HEK293 (cell line): ENCODE data around the gene LEMD1.

Experiments
- ATF2 ChIP-seq: fragments of 450-650 bp; formaldehyde crosslinking; IDR thresholded peaks from 2 replicates; pipeline ENCODE4 v1.5.1; 2016; ENCODE audit warnings: missing biosample characterization, missing genetic modification characterization, low read depth
- ELK4 ChIP-seq: IDR thresholded peaks from 2 replicates; pipeline ENCODE4 v1.6.1; 2011; ENCODE audit warnings: mild to moderate bottlenecking, low read depth, low read length, borderline replicate concordance
- FEZF1 ChIP-seq: fragments of 450-650 bp; formaldehyde crosslinking; IDR thresholded peaks from 2 replicates; pipeline ENCODE4 v1.5.1; 2016; ENCODE audit warnings: missing biosample characterization, missing genetic modification characterization
- GLI4 ChIP-seq: fragments of 450-650 bp; formaldehyde crosslinking; IDR thresholded peaks from 2 replicates; pipeline ENCODE4 v1.5.1; 2016; ENCODE audit warnings: missing biosample characterization, missing genetic modification characterization
- GLIS1 ChIP-seq: fragments of 450-650 bp; formaldehyde crosslinking; IDR thresholded peaks from 2 replicates; pipeline ENCODE4 v1.5.1; 2016; ENCODE audit warnings: missing biosample characterization, missing genetic modification characterization
- HOXD13 ChIP-seq: sonication (generic); formaldehyde crosslinking; IDR thresholded peaks from 2 replicates; pipeline ENCODE4 v1.8.0; 2022; ENCODE audit warnings: missing genetic modification reagents, borderline replicate concordance
- KLF10 ChIP-seq: fragments of 450-650 bp; IDR thresholded peaks from 2 replicates; pipeline ENCODE4 v1.5.1; 2018; ENCODE audit warnings: missing biosample characterization, mild to moderate bottlenecking, missing genetic modification characterization
- MEIS1 ChIP-seq: sonication (generic); formaldehyde crosslinking; IDR thresholded peaks from 2 replicates; pipeline ENCODE4 v1.8.1; 2022; ENCODE audit warnings: missing genetic modification reagents, mild to moderate bottlenecking, borderline replicate concordance
- OSR2 ChIP-seq: fragments of 450-650 bp; formaldehyde crosslinking; IDR thresholded peaks from 2 replicates; pipeline ENCODE4 v1.5.1; 2016; ENCODE audit warnings: missing biosample characterization, missing genetic modification characterization
- SALL2 ChIP-seq: fragments of 450-650 bp; formaldehyde crosslinking; IDR thresholded peaks from 2 replicates; pipeline ENCODE4 v1.5.0; 2017; ENCODE audit warnings: missing biosample characterization, mild to moderate bottlenecking, missing genetic modification characterization, borderline replicate concordance
- SCRT1 ChIP-seq: fragments of 450-650 bp; formaldehyde crosslinking; IDR thresholded peaks from 2 replicates; pipeline ENCODE4 v1.5.1; 2016; ENCODE audit warnings: missing biosample characterization, missing genetic modification characterization, borderline replicate concordance
- SP7 ChIP-seq: fragments of 450-650 bp; formaldehyde crosslinking; IDR thresholded peaks from 2 replicates; pipeline ENCODE4 v1.5.1; 2016; ENCODE audit warnings: missing biosample characterization, missing genetic modification characterization
- TCF7L2 ChIP-seq: IDR thresholded peaks from 2 replicates; pipeline ENCODE4 v1.6.1; 2011; ENCODE audit warnings: low read depth, mild to moderate bottlenecking, inconsistent platforms, low read length, moderate library complexity, borderline replicate concordance
- YY1 ChIP-seq: fragments of 450-650 bp; formaldehyde crosslinking; IDR thresholded peaks from 2 replicates; pipeline ENCODE4 v1.5.1; 2018; ENCODE audit warnings: missing biosample characterization, missing genetic modification characterization
- YY2 ChIP-seq: fragments of 450-650 bp; formaldehyde crosslinking; IDR thresholded peaks from 2 replicates; pipeline ENCODE4 v1.5.1; 2016; ENCODE audit warnings: missing biosample characterization, missing genetic modification characterization
- ZBTB8A ChIP-seq: fragments of 450-650 bp; formaldehyde crosslinking; IDR thresholded peaks from 2 replicates; pipeline ENCODE4 v1.5.1; 2016; ENCODE audit warnings: missing biosample characterization, missing genetic modification characterization
- ZNF133 ChIP-seq: fragments of 450-650 bp; formaldehyde crosslinking; IDR thresholded peaks from 2 replicates; pipeline ENCODE4 v1.5.1; 2016; ENCODE audit warnings: missing biosample characterization, missing genetic modification characterization
- ZNF148 ChIP-seq: fragments of 450-650 bp; formaldehyde crosslinking; IDR thresholded peaks from 2 replicates; pipeline ENCODE4 v1.5.0; 2017; ENCODE audit warnings: missing biosample characterization, missing genetic modification characterization, borderline replicate concordance
- ZNF16 ChIP-seq: fragments of 450-650 bp; formaldehyde crosslinking; IDR thresholded peaks from 2 replicates; pipeline ENCODE4 v1.5.1; 2016; ENCODE audit warnings: low read depth, missing biosample characterization, missing genetic modification characterization
- ZNF202 ChIP-seq: fragments of 450-650 bp; formaldehyde crosslinking; IDR thresholded peaks from 2 replicates; pipeline ENCODE4 v1.5.1; 2016; ENCODE audit warnings: missing biosample characterization, missing genetic modification characterization, borderline replicate concordance
- ZNF223 ChIP-seq: fragments of 450-650 bp; formaldehyde crosslinking; IDR thresholded peaks from 2 replicates; pipeline ENCODE4 v1.5.1; 2016; ENCODE audit warnings: missing biosample characterization, missing genetic modification characterization
- ZNF248 ChIP-seq: fragments of 450-650 bp; formaldehyde crosslinking; IDR thresholded peaks from 2 replicates; pipeline ENCODE4 v1.5.1; 2017; ENCODE audit warnings: missing biosample characterization, missing genetic modification characterization
- ZNF26 ChIP-seq: fragments of 450-650 bp; formaldehyde crosslinking; IDR thresholded peaks from 2 replicates; pipeline ENCODE4 v1.5.1; 2016; ENCODE audit warnings: missing biosample characterization, missing genetic modification characterization
- ZNF292 ChIP-seq: fragments of 450-650 bp; formaldehyde crosslinking; IDR thresholded peaks from 2 replicates; pipeline ENCODE4 v1.5.1; 2016; ENCODE audit warnings: low read depth, missing biosample characterization, missing genetic modification characterization, borderline replicate concordance
- ZNF311 ChIP-seq: fragments of 450-650 bp; formaldehyde crosslinking; IDR thresholded peaks from 2 replicates; pipeline ENCODE4 v1.5.1; 2017; ENCODE audit warnings: missing biosample characterization, missing genetic modification characterization, borderline replicate concordance
- ZNF335 ChIP-seq: fragments of 450-650 bp; formaldehyde crosslinking; conservative IDR thresholded peaks from 2 replicates; pipeline ENCODE4 v1.5.1; 2016; ENCODE audit warnings: missing biosample characterization, missing genetic modification characterization
- ZNF350 ChIP-seq: fragments of 450-650 bp; formaldehyde crosslinking; IDR thresholded peaks from 2 replicates; pipeline ENCODE4 v1.5.0; 2017; ENCODE audit warnings: missing biosample characterization, mild to moderate bottlenecking, missing genetic modification characterization
- ZNF433 ChIP-seq: fragments of 450-650 bp; formaldehyde crosslinking; IDR thresholded peaks from 2 replicates; pipeline ENCODE4 v1.5.1; 2016; ENCODE audit warnings: missing biosample characterization, missing genetic modification characterization, low read depth
- ZNF48 ChIP-seq: fragments of 450-650 bp; formaldehyde crosslinking; IDR thresholded peaks from 2 replicates; pipeline ENCODE4 v1.5.1; 2016; ENCODE audit warnings: missing biosample characterization, missing genetic modification characterization
- ZNF513 ChIP-seq: fragments of 450-650 bp; IDR thresholded peaks from 2 replicates; pipeline ENCODE4 v1.5.1; 2018; ENCODE audit warnings: missing biosample characterization, missing genetic modification characterization
- ZNF654 ChIP-seq: fragments of 450-650 bp; formaldehyde crosslinking; IDR thresholded peaks from 2 replicates; pipeline ENCODE4 v1.5.1; 2016; ENCODE audit warnings: low read depth, missing biosample characterization, missing genetic modification characterization
- ZNF660 ChIP-seq: fragments of 450-650 bp; IDR thresholded peaks from 2 replicates; pipeline ENCODE4 v1.5.1; 2018; ENCODE audit warnings: missing biosample characterization, mild to moderate bottlenecking, missing genetic modification characterization
- ZNF791 ChIP-seq: fragments of 450-650 bp; formaldehyde crosslinking; IDR thresholded peaks from 2 replicates; pipeline ENCODE4 v1.5.1; 2016; ENCODE audit warnings: missing biosample characterization, missing genetic modification characterization
- ZSCAN30 ChIP-seq: fragments of 450-650 bp; IDR thresholded peaks from 2 replicates; pipeline ENCODE4 v1.5.1; 2018; ENCODE audit warnings: missing biosample characterization, mild to moderate bottlenecking, missing genetic modification characterization, moderate library complexity

Gene LEMD1

GRCh38 chr1:205396967-205397616, 24.8 kb downstream of the LEMD1 start (continued):
- TF ChIP-seq ELK4, result no peak
- no peak for TF ChIP-seq ZNF133 (tag by site-specific recombination)
- TF ChIP-seq ZNF16 (tag by site-specific recombination), result no peak
- no peak for TF ChIP-seq ZNF433 (tag by site-specific recombination)
- no peak for TF ChIP-seq YY1
- no peak for TF ChIP-seq ZNF292 (tag by site-specific recombination)
- TF ChIP-seq ZNF513 (tag by site-specific recombination), result 0 out of 2 replicates have a peak, but pooled peaks have one; percentile 31
- TF ChIP-seq ZNF335 (tag by site-specific recombination), result peak; percentile 27; the same call in 1 of the 2 replicates
- TF ChIP-seq ZNF148 (tag by site-specific recombination), result no peak
- TF ChIP-seq ZNF350 (tag by site-specific recombination), result no peak
- no peak for TF ChIP-seq GLI4
- no peak for TF ChIP-seq ZNF202 (tag by site-specific recombination)
- TF ChIP-seq ZNF654, result peak; percentile 99
- no peak for TF ChIP-seq ATF2 (tag by site-specific recombination)
- no peak for TF ChIP-seq TCF7L2
- TF ChIP-seq ZNF48 (tag by site-specific recombination), result no peak
- TF ChIP-seq ZNF26, result no peak
- peak; percentile 50 for TF ChIP-seq GLIS1 (tag by site-specific recombination)
- no peak for TF ChIP-seq ZNF248 (tag by site-specific recombination)
- no peak for TF ChIP-seq OSR2 (tag by site-specific recombination)
- TF ChIP-seq ZNF223, result no peak
- TF ChIP-seq SCRT1, result no peak
- TF ChIP-seq MEIS1 (CRISPR knock-in tag), result no peak
- TF ChIP-seq HOXD13 (CRISPR knock-in tag), result no peak
- TF ChIP-seq ZNF660 (tag by site-specific recombination), result peak; percentile 85
- TF ChIP-seq ZNF791 (tag by site-specific recombination), result no peak
- TF ChIP-seq SP7 (tag by site-specific recombination), result 0 out of 2 replicates have a peak, but pooled peaks have one; percentile 19
- no peak for TF ChIP-seq ZBTB8A (tag by site-specific recombination)
- no peak for TF ChIP-seq ZNF311 (tag by site-specific recombination)
- 0 out of 2 replicates have a peak, but pooled peaks have one; percentile 39 for TF ChIP-seq ZSCAN30 (tag by site-specific recombination)
- TF ChIP-seq KLF10 (tag by site-specific recombination), result no peak
- TF ChIP-seq YY2 (tag by site-specific recombination), result no peak
- no peak for TF ChIP-seq FEZF1 (tag by site-specific recombination)
- no peak for TF ChIP-seq SALL2 (tag by site-specific recombination)
